ENCODE measurements around the gene CCDC93.

The CCDC93 gene

GRCh38 chr2:118052474-118052873 is 38.6 kb upstream of the CCDC93 start:
- no peak for DNase-seq (ENCODE audit: extremely low spot score)
- CTCF ChIA-PET, result interaction anchor here (1.0 to 25.2 kb wide), 5 partner anchors 8 to 803 kb away, joined by 3 to 486 read pairs (median 6); no protein-coding TSS in a partner anchor
- POLR2A ChIA-PET, result no interaction called here
- TF ChIP-seq, protein P1, sequence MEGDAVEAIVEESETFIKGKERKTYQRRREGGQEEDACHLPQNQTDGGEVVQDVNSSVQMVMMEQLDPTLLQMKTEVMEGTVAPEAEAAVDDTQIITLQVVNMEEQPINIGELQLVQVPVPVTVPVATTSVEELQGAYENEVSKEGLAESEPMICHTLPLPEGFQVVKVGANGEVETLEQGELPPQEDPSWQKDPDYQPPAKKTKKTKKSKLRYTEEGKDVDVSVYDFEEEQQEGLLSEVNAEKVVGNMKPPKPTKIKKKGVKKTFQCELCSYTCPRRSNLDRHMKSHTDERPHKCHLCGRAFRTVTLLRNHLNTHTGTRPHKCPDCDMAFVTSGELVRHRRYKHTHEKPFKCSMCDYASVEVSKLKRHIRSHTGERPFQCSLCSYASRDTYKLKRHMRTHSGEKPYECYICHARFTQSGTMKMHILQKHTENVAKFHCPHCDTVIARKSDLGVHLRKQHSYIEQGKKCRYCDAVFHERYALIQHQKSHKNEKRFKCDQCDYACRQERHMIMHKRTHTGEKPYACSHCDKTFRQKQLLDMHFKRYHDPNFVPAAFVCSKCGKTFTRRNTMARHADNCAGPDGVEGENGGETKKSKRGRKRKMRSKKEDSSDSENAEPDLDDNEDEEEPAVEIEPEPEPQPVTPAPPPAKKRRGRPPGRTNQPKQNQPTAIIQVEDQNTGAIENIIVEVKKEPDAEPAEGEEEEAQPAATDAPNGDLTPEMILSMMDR (IDR thresholded peaks at IDR 0.05; ENCODE audit: control extremely low read depth, extremely low read depth, low read depth, missing control alignments), result no peak

GRCh38 chr2:118051826-118052358 is 38.0 kb upstream of the CCDC93 start:
- ChIA-PET CTCF (interaction anchor here (0.7 to 25.2 kb wide), 8 partner anchors 8 to 829 kb away, joined by 3 to 486 read pairs (median 4); no protein-coding TSS in a partner anchor), POLR2A (no interaction called here)
- no peak for DNase-seq (ENCODE audit: extremely low spot score)
- TF ChIP-seq, protein P1 (IDR thresholded peaks at IDR 0.05; ENCODE audit: control extremely low read depth, extremely low read depth, low read depth, missing control alignments), result no peak

DNA sequence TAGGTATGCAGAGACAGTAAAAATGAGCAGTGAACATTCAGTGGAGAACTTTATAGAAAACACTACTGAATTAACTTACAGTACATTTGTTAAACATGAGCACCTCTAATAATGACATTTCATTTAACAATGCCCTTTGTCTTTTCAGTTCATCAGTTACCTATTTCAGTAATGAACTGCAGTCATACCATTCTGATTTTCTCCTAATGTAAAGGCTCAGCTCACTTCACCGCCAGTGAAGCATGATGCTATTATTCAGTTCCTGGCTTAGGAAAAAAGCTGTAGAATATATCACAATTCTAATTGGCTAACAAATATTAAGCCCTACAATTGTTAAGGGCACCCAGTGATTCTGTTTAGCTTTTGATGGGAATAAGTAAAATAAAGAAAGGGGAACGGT is 37.1 kb upstream of the CCDC93 start:
- CTCF ChIA-PET, result interaction anchor here (0.7 to 25.2 kb wide), 6 partner anchors 7 to 830 kb away, joined by 3 to 486 read pairs (median 4); no protein-coding TSS in a partner anchor
- TF ChIP-seq, protein P1 (IDR thresholded peaks at IDR 0.05; ENCODE audit: control extremely low read depth, extremely low read depth, low read depth, missing control alignments), result no peak
- no peak for DNase-seq (ENCODE audit: extremely low spot score)
- POLR2A ChIA-PET, result no interaction called here

DNA sequence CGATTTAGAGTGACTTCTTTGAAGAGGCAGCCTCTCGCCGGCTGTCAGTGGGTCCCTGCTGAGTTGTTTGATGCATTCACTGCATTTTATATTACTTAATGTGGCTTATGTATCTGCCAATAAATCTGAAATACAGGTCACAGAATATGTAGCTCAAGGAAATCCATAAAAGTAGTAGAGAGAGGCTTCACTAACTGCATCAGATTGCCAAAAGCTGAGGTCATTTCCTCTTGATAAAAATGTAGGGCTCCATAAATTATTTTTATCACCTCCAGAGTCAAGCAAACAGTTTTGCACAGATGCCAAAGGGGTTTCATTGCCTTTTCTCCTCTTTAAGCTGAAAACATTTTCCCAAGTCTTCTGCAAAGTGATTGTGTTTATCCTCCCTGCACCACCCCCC is 36.5 kb upstream of the CCDC93 start:
- DNase-seq (ENCODE audit: extremely low spot score), result no peak
- ChIA-PET POLR2A (no interaction called here), CTCF (interaction anchor here (1.6 to 25.2 kb wide), 3 partner anchors 6 to 830 kb away, joined by 3 to 486 read pairs (median 486); no protein-coding TSS in a partner anchor)
- TF ChIP-seq, protein P1 (IDR thresholded peaks at IDR 0.05; ENCODE audit: control extremely low read depth, extremely low read depth, low read depth, missing control alignments), result no peak

GRCh38 chr2:118049816-118050140 is 35.9 kb upstream of the CCDC93 start:
- TF ChIP-seq, protein P1 (IDR thresholded peaks at IDR 0.05; ENCODE audit: control extremely low read depth, extremely low read depth, low read depth, missing control alignments), result no peak
- DNase-seq (ENCODE audit: extremely low spot score), result no peak
- ChIA-PET CTCF (interaction anchor here (1.1 to 25.2 kb wide), 3 partner anchors 6 to 93 kb away, joined by 3 to 486 read pairs (median 486); no protein-coding TSS in a partner anchor), POLR2A (no interaction called here)

DNA sequence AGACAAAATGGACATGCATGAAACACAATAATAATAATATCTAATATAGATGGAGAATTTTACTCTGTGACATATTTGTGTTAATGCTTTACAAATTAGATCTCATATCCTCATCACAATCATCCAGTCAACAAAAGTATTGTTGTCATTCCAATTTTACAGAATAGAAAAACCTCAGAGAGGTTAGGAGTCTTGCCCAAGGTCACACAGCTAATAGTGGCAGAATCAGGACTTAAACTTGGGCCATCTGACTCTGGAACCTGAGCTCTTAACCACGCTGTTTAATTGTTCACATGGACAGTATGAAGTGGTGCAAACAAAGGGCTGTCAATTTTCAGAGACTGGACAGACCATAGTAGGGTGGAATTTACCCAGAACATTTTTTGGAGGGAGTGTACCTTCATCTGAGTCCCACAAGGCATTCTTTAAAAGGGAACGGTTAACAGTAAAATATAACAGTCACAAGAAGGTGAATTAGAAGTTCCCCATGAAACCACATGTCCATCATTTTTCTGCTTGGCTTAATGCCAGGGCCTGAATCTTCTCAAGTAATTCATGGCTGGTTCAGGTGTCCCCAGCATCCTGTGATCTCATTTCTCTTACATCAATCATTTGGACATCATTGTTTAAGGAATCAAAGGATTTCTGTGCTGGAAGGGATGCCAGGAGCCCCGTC is 35.4 kb upstream of the CCDC93 start:
- ChIA-PET CTCF (interaction anchor here (1.1 to 25.2 kb wide), 3 partner anchors 5 to 94 kb away, joined by 3 to 486 read pairs (median 486); no protein-coding TSS in a partner anchor), POLR2A (no interaction called here)
- DNase-seq (ENCODE audit: extremely low spot score), result no peak
- TF ChIP-seq, protein P1 (IDR thresholded peaks at IDR 0.05; ENCODE audit: control extremely low read depth, extremely low read depth, low read depth, missing control alignments), result no peak

Data from GM10248 (cell line).